Measurements from ENCODE around the gene SAMD8. TPM values are rescaled to one million over a fixed set of nuclear protein-coding genes. Genes with fewer than 3 reads are reported as not detected.

Gene SAMD8
- total and polyA plus RNA-seq, 2 of the 8 experiments (the other 6 are each of a cell fraction or from before 2014, with no cell fraction given): 11.7 to 20.9 TPM

DNA sequence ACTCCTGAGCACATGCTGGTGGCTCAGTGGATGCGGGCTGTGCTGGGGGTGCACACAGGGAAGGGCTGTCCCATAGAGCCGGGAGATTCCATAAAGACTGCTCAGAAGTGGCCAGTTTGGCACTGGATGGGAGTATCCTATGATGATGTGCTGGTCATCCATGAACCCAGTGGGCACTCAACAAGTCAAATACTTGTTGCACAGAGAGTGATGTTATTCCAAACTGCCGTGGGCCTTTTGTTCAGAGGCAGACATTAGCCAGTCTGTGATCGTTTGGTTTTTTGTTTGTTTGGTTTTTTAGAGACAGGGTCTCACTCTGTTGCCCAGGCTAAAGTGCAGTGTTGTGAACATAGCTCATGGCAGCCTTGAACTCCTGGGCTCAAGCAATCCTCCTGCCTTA is 30.9 kb upstream of the SAMD8 start (continued):
- TF ChIP-seq, protein P1, sequence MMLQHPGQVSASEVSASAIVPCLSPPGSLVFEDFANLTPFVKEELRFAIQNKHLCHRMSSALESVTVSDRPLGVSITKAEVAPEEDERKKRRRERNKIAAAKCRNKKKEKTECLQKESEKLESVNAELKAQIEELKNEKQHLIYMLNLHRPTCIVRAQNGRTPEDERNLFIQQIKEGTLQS (IDR thresholded peaks at IDR 0.05; ENCODE audit: insufficient read depth, low read depth, low read length): no peak
- TF ChIP-seq, protein P2, sequence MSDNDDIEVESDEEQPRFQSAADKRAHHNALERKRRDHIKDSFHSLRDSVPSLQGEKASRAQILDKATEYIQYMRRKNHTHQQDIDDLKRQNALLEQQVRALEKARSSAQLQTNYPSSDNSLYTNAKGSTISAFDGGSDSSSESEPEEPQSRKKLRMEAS (IDR thresholded peaks at IDR 0.05): no peak

All from H1 (cell line).